ENCODE data around the gene TINAGL1.

- TF ChIP-seq CTCF (conservative IDR thresholded peaks at IDR 0.05 in 1 of 2, IDR thresholded peaks at IDR 0.05 in 1 of 2; ENCODE audit: low read depth in 1 of 2, low read length in 2 of 2) = no peak
- no peak for TF ChIP-seq EZH2 (IDR thresholded peaks at IDR 0.05; ENCODE audit: low read length, missing control alignments)
Observed at GRCh38 chr1:31583082-31583994, 7.0 kb downstream of the TINAGL1 start.

Measured in fibroblast of lung (primary cell).